Loucy (cell line): Measurements from ENCODE around the gene MKNK2.

Source experiments
- CTCF ChIP-seq: fragments of 200-600 bp; sonication (generic); conservative IDR thresholded peaks from 2 replicates; pipeline ENCODE4 v1.5.1; 2014; ENCODE audit warnings: mild to moderate bottlenecking, antibody characterized with exemption, low read length
- EZH2phosphoT487 ChIP-seq: fragments of 200-600 bp; IDR thresholded peaks from 2 replicates; pipeline ENCODE4 v1.6.1; 2018; ENCODE audit warnings: antibody characterized with exemption, mild to moderate bottlenecking, moderate library complexity, borderline replicate concordance

DNA sequence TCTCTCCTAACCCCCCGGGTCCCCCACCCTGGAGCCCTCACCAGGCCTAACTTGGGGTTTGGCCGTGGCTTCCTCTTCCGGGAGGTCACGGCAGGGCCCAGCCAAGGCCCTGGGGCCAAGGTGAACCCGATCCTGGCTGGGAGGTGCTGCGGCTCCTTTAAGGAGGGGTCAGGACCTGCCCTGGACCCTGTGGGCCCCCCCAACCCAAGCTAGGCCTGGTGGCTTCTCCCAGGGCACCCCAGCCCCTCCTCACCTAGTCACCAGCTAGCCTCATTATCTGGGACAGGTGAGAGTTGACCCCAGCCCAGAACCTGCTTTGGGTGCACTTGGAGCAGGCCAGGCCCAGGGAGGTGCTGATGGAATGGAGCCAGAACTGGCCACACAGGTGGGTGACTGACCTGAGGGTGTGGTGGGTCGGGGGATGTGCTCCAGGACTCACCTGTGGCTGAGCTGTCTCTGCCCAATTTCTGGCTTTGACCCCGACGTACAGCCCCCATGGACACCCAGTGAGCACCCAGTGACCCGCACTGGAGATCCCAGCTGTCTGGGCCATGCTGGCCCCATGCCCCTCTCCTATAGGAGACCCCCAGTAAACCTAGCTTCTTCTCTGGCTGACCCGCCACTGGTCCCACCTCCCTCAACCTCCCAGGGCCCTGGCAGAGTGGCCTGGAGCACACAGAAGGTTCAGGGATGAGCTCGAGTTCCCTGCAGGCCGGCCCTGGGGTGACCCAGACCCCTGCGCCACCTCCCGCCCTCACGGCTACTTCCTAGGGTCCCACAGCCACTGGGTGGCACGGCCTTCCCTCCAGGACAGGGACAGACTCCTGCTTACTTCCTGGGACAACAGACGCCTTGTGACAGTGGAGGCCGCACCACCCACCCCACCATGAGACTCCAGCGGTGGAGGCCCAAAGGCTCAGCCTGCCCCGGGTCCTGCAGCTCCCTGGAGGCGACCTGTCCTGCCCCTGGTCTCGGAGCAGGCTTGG lies 6.7 kb upstream of the MKNK2 start:
- TF ChIP-seq CTCF, result no peak
- TF ChIP-seq EZH2phosphoT487, result no peak
